Germinal center (tissue), 1 donor: ENCODE data around the gene TOP1.

Experiments
- DNase-seq: peaks from one replicate; pipeline ENCODE4 v3.0.0; 2012; ENCODE audit warnings: mixed read lengths, low spot score

The TOP1 gene

DNA sequence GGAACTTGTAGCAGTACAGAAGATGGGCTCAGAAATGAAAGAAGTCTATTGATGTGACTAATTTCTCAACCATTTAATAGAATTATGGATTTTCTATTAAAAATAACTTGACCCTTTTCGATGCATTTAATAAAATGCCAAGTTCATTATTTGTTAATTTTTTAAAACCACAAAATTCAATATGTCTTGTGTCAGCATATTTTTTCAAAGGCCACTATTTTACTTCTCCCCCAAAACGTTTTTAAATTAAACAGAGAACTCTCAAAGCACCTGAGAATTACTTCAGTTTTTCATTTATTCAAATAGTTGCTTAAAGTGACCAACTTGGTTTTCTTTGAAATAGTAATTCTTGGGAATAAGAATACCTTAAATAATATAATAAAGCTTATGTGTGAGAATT is 8.6 kb downstream of the TOP1 start:
- no peak for DNase-seq

DNA sequence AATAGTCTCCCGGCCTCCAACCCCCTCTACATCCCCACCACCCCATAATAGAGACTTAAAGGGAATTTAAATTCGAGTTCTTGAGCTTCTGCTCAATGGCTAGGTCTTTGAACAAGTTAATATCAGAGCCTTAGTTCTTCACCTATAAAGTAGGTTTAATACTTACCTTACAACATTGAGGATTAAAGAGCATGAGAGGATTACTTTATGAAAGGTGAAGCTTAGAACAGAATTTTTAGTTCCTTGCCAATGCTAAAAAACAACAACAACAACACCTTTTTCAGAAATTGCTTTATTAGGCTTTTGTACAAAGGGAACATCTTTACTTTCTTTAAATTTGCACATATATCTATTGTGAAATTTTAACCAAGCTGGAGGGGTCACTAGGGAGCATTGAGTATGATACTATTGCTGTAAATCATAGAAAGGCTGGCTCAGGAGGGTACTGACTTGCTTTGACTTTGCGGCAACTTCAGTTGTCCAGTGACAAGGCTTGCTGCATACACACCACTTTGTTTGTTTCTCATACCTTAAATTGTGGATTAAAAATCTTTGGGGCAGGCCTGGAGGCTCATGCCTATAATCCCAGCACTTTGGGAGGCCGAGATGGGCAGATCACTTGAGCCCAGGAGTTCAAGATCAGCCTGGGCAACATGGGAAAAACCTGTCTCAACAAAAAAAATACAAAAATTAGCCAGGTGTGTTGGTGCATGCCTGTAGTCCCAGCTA is 9.7 kb downstream of the TOP1 start:
- DNase-seq = no peak

DNA sequence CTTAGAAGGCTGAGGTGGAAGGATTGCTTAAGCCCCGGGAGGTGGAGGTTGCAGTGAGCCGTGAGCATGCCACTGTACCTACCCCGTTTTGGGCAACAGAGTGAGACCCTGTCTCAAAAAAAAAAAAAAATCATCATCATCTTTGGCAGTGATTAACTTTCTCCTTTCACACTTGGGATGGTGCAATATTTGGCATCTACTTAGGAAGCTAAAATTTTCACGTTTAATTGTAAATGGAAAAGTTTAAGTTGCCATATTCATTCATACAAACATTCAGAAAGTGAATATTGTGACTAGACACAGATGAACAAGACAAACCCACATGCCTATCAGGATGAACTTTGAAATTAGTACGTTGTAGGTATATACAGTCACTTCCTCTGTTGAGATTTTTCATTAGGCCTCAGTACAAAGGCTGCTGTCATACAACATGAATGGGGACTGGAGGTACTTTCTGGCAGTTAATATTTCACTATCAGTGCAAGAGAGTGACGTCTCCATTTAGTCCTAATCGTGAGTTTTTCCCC is 10.3 kb downstream of the TOP1 start:
- no peak for DNase-seq

DNA sequence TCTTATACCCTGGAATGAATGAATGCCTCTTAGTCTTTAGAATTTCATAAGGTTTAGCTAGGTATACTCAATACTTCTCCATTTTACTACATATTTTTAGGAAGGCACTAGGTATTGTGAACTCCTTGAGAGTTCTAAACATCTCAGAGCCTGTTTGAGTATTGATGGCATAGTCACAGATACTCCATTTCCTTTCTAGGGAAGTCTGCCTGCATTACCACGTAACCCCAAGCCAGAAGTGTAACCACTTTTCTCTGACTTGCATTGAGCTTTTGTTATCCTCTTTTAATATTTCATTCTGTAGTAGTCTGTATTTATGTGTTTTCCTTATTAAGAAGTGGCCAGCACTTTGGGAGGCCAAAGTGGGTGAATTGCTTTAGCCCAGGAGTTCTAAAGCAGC is 12.2 kb downstream of the TOP1 start:
- no peak for DNase-seq

DNA sequence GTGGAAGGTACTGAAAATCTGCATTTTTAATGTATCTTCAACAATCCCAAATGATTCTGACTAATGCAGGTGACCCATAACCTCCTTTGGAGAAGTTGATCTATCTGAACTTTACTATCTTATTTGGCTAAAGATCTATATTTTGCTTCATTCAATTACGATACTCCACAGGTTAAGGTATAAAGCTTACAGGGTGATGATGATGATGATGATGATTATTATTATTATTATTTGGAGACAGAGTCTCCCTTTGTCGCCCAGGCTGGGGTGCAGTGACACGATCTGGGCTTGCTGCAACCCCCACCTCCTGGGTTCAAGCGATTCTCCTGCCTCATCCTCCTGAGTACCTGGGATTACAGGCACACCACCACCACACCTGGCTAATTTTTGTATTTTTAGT is 13.1 kb downstream of the TOP1 start:
- no peak for DNase-seq

DNA sequence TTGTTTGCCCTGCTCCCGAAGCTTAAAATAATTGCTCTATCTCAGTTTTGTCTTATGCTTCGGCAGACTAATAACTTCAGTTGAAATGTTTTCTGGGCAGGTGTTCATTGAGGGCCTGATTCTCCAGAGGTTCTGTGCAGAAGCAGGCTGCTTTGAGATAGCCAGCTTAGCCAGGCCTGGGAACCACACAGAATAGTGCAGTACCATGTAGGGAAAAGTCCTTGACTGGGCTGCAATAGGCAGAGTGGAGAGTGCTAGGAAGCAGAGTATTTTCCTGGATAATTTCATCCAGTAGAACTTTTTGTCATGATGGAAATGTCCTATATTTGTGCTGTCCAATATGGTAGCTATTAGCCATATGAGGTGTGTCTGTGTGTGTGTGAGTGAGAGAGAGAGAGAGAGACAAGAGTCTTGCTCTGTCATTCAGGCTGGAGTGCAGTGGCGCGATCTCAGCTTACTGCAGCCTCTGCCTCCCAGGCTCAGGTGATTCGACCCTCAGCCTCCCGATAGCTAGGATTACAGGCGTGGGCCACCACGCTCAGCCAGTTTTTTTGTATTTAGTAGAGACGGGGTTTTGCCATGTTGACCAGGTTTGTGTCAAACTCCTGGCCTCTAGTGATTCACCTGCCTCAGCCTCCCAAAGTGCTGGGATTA is 15.9 kb downstream of the TOP1 start:
- no peak for DNase-seq

DNA sequence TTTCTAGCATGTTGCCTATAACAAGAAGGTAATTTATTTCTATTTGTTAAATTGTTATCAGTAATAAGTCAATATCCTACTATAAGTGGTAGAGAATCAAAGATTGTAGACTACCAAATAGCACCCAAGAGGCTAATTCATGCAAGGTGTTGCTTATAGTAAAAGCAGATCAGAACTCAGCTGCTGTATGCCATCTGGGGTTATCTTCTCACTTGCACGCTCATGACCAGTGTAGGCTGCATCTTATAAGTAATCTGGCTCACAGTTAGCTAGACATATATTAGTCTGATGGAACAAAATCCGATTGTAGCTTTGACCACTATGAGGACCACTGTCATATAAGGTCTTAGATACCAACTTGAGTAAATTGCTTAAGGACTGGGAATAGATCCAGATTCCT is 17.0 kb downstream of the TOP1 start:
- DNase-seq = no peak

DNA sequence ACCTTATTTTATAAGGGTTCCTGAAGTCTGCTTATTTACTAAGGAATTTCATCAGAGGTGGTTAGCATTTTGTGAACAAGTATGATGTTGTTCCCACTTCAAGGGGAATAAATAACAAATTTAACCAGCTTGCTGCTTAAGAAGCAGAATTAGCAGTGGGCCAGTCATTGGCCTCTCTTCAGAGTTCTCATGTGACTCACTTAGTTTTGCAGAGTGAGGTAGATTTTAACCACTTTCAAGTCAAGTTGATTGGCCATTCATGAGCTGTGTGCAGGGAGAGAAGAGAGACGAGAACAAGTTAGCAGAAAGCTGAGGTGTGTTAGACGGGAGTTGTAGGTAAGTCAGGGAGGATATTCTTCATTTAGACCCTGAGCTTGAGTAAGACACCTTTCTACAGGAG is 18.1 kb downstream of the TOP1 start:
- DNase-seq = no peak

DNA sequence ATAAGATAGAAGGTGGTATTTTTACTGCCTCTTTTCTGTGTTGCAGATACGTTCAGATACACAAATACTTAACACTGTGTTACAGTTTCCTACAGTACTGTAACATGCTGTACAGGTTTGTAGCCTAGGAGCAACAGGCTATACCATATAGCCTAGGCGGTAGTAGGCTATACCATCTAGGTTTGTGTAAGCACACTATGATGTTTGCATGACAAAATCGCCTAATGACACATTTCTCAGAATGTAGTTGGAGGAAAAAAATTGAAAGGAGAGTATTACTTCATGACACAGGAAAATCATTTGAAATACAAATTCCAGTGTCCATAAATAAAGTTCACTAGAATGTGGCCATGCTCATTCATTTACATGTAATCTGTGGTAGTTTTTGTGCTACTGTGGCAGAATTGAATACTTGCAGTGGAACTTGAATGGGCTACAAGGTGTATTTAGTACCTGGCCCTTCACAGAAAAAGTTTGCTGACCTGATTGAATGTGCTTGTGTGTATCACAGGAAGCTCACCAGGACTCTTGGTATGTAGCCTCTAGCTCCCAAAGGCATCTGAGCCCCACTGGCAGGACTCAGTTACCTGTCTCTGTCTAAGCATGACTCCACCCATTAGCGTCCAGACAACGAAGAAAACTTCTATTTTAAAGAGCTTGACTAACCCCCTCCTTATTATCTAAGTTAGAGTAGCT is 18.8 kb downstream of the TOP1 start:
- no peak for DNase-seq

DNA sequence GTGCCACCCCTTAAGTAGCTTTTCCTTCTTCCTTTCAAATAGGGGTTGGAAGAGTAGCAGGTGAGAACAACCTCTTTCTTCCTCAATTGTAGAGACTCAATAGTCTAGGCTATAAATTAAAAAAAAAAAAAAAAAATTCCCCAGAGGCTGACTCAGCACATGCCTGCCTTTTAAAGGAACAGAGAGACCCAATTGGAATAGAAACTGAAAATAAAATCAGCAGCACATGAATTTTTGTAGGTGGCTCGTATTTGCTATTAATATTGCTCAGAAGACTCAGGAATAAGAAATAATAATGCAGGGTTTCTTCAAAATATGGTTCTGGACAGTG is 19.3 kb downstream of the TOP1 start:
- peak; percentile 46 for DNase-seq

DNA sequence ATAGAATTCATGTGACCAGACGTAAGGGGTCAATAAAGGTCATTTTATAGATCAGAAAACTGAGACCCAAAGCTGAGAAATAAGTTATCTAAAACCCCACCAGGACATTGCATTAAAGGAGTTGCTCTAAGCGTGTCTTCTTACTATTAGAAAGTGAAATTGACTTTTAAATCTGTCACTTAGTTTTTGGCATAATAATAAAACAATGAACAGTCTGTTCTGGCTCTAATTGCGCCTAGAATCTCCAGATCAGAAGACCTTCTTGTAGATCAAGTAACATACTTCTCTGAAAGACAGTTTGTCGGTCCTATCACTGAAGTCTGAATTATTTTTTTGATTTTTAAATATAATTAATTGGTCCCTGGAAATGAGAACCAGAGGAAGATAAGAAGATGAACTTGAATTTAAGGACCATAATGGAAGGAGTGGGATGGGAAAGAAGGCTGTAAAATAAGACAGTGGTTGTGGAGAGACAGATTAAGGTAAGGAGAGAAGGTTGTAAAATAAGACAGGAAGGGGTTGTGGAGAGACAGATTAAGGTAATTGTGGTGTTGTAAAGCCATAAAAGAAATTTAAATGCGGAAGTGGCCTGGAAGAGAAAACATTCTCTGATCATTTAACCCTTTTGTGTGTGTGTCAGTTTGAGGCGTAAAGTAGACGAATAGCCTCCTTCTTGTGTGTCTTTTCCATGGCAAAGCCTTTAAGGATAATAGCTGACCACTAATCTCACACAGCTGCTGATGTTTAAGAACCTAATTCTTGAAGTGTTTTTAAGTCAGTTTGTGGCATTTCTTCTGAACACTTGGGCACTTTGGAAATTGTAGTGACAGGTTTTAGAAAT is 20.1 kb downstream of the TOP1 start:
- peak; percentile 17 for DNase-seq

DNA sequence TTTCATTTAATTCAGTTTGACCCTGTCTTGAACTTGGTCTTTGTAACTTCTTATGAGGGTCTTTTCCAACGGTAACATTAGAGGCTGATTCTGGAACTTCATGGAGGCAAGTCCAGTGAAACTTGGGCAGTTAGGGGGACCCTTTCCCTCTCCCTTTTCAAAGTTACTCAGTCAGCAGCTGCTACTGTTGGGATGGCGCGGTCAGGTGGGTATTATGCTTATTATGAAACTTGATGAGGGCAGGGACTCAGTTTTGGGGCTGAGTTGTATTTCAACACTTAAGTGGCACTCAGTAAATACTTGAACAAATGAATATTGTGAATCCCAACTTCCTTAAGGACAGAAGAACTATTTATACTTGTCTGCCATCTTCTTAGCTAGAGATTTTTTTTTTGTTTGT is 20.8 kb downstream of the TOP1 start:
- DNase-seq = no peak

DNA sequence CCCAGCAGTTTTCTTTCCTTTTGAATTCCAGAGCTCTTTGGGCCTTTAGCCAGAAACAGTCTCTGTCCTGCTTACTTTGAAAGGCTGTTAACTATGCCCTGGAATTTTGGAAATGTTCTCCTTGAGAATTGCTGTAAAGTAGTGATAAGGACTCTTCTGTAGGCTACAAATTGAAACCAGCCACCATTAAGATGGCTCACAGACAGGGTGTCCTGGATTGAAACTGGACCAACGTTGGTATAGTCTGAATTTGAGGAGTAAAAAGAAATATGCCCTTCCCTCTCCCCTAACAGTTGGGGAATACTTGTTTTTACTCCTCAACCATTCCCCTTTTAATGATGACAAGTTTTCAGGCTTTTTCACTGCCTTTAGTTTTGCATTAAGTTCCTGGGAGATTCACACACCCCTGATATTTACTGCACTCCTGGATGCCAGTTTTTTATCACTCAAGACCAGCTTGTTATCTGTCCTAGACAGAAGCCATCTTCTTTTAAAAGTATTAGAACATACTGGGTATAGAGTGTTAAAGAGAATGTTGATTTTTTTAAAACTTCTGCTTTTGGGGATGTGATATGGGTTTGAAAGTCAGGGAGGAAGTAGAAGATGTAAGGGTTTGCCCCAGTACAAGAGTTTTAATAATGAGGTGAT is 21.9 kb downstream of the TOP1 start:
- peak; percentile 19 for DNase-seq

DNA sequence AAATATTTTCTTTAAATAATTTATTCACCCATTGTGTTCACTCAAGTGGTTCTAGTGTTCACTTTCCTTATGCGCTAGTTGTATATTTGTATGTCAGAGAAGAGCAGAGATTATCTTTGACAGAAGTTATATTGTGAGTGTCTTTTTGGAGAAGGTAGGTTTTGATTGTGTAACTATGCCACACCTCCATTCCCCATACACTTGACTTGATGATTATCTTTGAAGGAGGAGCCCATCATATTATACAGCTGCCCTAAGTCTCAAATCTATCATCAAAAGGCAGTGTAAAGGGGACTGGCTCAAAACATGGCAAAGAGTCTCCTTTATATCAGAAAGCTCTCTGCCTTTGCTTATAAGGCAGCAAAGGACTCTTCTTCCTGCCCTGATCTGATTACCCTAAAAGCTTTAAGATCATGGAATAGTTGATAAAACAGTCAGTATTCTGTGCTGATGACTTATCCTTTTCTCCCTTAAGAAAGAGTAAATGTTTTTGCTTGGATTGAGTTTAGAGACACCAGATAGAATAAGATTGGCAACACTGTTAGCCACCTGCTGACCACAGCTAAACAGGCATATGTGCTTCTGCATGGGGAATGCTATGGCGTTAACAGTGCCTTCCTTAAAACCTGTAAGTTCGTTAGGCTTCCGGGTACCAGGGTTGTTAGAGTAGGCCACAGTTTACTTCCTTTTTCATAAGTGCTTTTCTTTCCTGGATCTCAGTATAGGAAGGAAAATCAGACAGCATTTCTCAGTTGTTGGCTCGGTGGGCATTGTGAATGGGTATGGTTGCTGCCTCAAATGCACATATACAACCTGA is 22.6 kb downstream of the TOP1 start:
- DNase-seq = no peak

DNA sequence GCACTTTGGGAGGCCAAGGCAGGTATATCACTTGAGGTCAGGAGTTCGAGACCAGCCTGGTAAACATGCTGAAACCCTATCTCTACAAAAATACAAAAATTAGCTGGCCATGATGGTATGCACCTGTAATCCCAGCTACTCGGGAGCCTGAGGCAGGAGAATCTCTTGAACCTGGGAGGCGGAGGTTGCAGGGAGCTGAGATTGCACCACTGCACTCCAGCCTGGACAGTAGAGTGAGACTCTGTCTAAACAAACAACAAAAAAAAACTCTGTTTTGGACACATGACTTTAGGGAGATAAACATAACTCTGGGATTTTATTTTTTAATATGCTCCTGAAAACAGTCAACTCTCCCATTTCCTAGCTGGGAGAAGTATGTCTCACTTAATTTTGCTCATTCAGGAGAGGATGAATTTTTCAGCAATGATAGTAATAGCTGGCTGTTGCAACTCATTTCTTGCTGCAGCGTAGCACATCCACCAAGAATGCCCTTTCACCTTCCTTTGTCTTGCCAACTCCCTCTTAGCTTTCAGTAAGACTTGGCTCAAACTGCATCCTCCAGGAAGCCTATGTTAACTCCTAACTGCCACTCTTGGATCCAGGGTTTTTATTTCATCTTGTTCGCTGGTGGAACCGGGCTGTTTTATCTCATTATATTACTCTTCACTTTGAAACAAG is 24.3 kb downstream of the TOP1 start:
- no peak for DNase-seq

DNA sequence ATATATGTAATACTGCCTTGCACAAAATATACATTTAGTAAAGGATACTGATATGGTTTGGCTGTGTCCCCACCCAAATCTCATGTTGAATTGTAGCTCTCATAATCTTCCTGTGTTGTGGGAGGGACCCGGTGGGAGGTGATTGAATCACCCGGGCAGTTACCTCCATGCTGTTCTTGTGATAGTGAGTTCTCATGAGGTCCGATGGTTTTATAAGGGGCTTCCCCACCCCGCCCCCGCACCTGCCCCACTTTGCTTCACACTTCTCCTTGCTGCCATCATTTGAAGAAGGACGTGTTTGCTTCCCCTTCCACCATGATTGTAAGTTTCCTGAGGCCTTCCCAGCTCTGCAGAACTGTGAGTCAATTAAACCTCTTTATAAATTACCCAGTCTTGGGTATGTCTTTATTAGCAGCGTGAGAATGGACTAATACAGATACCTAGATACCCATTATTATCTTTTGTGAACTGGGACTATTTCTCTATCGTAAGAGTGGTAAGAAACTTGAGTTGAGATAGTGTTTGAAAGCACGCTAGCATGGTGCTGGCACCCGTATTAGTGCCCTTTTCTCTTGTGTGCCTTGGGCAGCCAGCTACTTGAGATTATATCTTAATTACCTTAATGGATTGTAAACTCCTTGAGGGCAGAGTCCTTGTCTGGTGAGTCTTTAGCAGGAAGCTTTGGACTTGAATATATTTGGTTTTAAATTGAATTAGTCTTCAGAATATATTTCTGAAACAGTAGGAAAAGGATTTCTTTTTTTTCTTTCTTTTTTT is 25.6 kb downstream of the TOP1 start:
- no peak for DNase-seq

DNA sequence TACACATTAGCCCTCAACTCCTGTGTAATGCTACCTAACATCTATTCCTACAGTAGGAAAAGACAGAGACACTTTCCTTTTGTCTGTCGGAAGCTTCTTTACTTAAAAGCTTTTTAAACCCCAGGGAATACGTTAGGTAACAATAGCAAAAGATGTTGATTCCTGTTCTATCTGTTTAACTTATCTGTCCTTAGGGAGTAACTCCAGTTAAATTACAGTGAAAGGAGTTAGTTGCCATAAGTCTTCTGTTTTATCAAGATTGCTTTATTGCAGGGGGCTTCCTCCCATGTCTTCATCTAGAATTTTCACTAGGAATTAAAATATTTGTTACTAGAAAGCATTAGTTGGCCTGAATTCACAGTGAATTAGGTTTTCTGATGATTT is 26.2 kb downstream of the TOP1 start:
- no peak for DNase-seq

DNA sequence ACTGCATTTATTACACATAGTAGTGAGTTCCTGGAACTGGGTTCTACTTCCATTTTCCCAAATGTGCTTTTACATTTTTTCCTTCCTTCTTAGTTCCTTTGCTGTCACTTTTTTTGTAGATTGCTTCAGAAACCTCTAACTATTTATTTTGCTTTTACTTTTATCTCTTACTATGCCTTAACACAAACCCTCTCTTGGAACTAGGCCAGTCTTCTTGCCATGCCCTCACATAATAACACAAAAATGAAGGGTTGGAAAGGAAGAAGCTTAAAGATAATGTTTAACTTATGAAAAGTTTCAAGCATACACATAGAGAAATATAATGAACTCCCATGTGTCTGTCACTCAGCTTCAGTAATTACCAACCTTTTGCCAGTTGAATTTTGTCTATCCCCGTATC is 27.1 kb downstream of the TOP1 start:
- DNase-seq = no peak

DNA sequence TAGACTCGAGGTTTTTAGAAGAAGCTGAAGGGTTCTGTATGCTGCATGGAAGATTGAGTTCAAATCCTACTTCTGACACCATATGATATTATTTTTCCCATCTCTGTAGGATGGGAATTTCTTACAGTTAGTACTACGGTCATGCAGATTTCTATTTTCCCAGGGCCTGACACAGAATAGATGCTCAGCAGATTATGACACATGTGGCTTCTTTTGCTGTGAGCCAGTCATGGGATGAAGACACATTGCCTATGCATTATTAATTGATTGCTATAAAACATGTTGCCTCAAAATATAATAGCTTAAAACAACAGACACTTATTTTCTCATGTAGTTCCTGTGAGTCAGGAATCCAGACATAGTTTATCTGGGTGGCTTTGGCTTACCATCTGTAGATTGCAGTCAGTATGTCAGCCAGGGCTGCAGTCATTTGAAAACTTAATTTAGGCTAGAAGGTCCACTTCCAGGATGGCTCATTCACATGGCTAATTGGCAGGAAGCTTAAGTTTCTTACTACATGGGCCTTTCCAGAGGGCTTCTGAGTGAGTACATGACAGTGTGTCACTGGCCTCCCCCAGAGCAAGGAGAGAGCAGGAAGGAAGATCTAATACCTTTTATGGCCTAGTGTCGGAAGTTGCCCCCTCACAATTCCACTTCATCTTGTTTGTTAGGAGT is 29.5 kb downstream of the TOP1 start:
- no peak for DNase-seq
